Caco-2 (cell line): Measurements from ENCODE around the gene XRCC5. TPM values are rescaled to one million over a fixed set of nuclear protein-coding genes. Genes with fewer than 3 reads are reported as not detected.

Experiments
- BruUV-seq: library from RNA; stranded (reverse); fragments of 400-500 nt; replicated peaks from 2 replicates; lab custom pipeline; 2021; lab: Mats Ljungman, UMichigan
- CTCF ChIA-PET: fragments of 300-600 bp; sonication (Branson Sonifier 250); formaldehyde crosslinking; loops from one replicate; lab custom pipeline; 2022; ENCODE audit warnings: antibody characterized with exemption; lab: Charles Lee
- POLR2A ChIA-PET: fragments of 300-600 bp; sonication (Branson Sonifier 250); formaldehyde crosslinking; loops from one replicate; lab custom pipeline; 2022; ENCODE audit warnings: antibody characterized with exemption; lab: Charles Lee
- DNase-seq, 2 experiments: peaks; one replicate each; pipeline versions ENCODE4 v3.0.0 to v3.0.0-alpha.2; 2020 to 2022
- H3K27me3 ChIP-seq: replicated peaks from 2 replicates; pipeline ENCODE4 v1.6.0; 2011; ENCODE audit warnings: low read length; ENCODE audit not compliant: control insufficient read depth, insufficient read depth
- H3K36me3 ChIP-seq: 2 replicates; pipeline ENCODE4 v1.5.1; 2011; ENCODE audit warnings: low read length; ENCODE audit not compliant: control insufficient read depth, insufficient read depth
- H3K4me1 ChIP-seq: fragments of 250-450 bp; sonication (Bioruptor Pico); 2 replicates; pipeline ENCODE4 v1.5.1; 2020; ENCODE audit warnings: mild to moderate bottlenecking
- H3K4me3 ChIP-seq: 2 replicates; pipeline ENCODE4 v1.5.1; 2011; ENCODE audit warnings: low read depth, mild to moderate bottlenecking, control low read depth, low read length
- H3K9me3 ChIP-seq: fragments of 250-450 bp; sonication (Bioruptor Pico); 2 replicates; pipeline ENCODE4 v1.5.1; 2020; ENCODE audit warnings: mild to moderate bottlenecking, moderate library complexity
- H3K27ac Mint-ChIP-seq: one replicate; pipeline ENCODE4 v1.8.0; 2022; ENCODE audit warnings: mixed read lengths; ENCODE audit not compliant: unreplicated experiment
- H3K27me3 Mint-ChIP-seq: one replicate; pipeline ENCODE4 v1.8.0; 2022; ENCODE audit warnings: mixed read lengths; ENCODE audit not compliant: insufficient read depth, unreplicated experiment
- H3K36me3 Mint-ChIP-seq: one replicate; pipeline ENCODE4 v1.8.0; 2022; ENCODE audit warnings: mild to moderate bottlenecking, mixed read lengths; ENCODE audit not compliant: insufficient read depth, unreplicated experiment
- H3K4me1 Mint-ChIP-seq: one replicate; pipeline ENCODE4 v1.8.0; 2022; ENCODE audit warnings: low read depth, mixed read lengths; ENCODE audit not compliant: unreplicated experiment
- H3K4me3 Mint-ChIP-seq: one replicate; pipeline ENCODE4 v1.8.0; 2022; ENCODE audit warnings: mild to moderate bottlenecking, moderate library complexity, mixed read lengths; ENCODE audit not compliant: unreplicated experiment
- H3K9me3 Mint-ChIP-seq: one replicate; pipeline ENCODE4 v1.8.0; 2022; ENCODE audit warnings: mixed read lengths; ENCODE audit not compliant: unreplicated experiment
- intact Hi-C: fragments of 100-400 bp; cut with micrococcal nuclease; formaldehyde crosslinking; loops from one replicate; pipeline ENCODE4 v1.10.0; 2022; ENCODE audit not compliant: unreplicated experiment
- total RNA-seq: library from RNA; stranded (reverse); gene quantifications from 2 replicates; pipeline ENCODE4 v1.2.3, GENCODE V29; 2022
- TF ChIP-seq, protein P1 (sequence below), 2 experiments: fragments of 200-600 bp in 1 of 2; IDR thresholded peaks; 1 replicate in 1 of 2; 2 replicates in 1 of 2; pipeline versions ENCODE4 v1.5.1 to v1.8.0; 2011 to 2022; ENCODE audit warnings: antibody characterized with exemption in 1 of 2, control low read depth in 1 of 2, inconsistent platforms in 1 of 2, low read depth in 1 of 2, low read length in 1 of 2, mild to moderate bottlenecking in 1 of 2, moderate library complexity in 1 of 2; ENCODE audit not compliant: insufficient read depth in 1 of 2, severe bottlenecking in 1 of 2, unreplicated experiment in 1 of 2

Gene XRCC5
- total RNA-seq, 1 experiment from 2014 or later, result 319 TPM

DNA sequence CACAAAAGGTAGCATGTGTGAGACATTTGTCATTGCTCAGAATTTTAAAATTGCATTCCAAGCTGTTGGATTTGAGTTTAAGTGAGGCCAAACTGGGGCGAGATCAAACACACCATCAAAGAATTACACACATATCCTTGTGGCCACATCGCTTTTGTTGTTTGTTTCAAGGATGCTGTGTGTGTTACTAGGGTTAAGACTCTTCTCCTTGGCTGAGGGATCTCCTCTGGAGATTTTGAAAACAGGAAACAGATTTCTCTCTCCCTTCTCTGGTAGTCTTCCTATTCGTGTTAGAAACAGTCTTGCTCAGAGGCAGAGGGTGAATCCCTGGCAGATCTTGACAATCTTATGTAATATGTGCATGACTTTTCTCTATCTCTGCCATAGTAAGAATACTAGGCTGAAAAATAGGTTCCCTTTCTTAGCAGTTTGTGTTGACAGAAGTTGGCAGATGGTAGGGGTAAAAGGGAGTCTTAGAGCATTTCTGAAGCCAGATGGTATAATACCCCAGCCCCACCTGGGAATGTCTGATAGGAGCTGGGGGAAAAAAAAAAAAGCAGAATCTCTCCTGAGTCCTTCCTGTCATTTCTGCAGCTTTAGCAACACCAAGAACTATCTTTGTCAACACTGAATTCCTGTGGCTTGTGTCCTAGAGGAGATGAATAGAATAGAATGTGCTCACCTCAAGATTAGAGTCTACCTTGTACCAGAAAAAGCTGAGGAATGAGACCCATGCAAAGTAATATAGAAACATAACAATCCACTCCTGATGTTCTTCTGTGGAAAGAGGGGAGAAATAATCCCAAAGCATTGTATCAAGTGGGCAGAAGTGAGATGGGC lies 101.8 kb downstream of the XRCC5 start:
- Mint-ChIP-seq H3K4me3 (no peak overlapping the region), H3K27ac (no peak overlapping the region), H3K36me3 (peaks cover 58% of the 10 kb centered on the region), H3K4me1 (no peaks in the 10 kb centered on the region), H3K27me3 (no peaks in the 10 kb centered on the region), H3K9me3 (no peaks in the 10 kb centered on the region)
- intact Hi-C loops, result no loop called here
- Histone ChIP-seq H3K4me3 (no peak overlapping the region), H3K4me1 (no peaks in the 10 kb centered on the region), H3K27me3 (no peaks in the 10 kb centered on the region), H3K9me3 (no peaks in the 10 kb centered on the region), H3K36me3 (peaks cover 5% of the 10 kb centered on the region; the same call in 1 of the 2 replicates)
- ChIA-PET CTCF (no interaction called here), POLR2A (no interaction called here)
- no TSS peak for BruUV-seq
- no peak for DNase-seq
- TF ChIP-seq, protein P1, sequence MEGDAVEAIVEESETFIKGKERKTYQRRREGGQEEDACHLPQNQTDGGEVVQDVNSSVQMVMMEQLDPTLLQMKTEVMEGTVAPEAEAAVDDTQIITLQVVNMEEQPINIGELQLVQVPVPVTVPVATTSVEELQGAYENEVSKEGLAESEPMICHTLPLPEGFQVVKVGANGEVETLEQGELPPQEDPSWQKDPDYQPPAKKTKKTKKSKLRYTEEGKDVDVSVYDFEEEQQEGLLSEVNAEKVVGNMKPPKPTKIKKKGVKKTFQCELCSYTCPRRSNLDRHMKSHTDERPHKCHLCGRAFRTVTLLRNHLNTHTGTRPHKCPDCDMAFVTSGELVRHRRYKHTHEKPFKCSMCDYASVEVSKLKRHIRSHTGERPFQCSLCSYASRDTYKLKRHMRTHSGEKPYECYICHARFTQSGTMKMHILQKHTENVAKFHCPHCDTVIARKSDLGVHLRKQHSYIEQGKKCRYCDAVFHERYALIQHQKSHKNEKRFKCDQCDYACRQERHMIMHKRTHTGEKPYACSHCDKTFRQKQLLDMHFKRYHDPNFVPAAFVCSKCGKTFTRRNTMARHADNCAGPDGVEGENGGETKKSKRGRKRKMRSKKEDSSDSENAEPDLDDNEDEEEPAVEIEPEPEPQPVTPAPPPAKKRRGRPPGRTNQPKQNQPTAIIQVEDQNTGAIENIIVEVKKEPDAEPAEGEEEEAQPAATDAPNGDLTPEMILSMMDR (IDR thresholded peaks at IDR 0.05; ENCODE audit: insufficient read depth in 1 of 2, low read depth in 1 of 2, low read length in 1 of 2, severe bottlenecking in 1 of 2, unreplicated experiment in 1 of 2), result no peak

DNA sequence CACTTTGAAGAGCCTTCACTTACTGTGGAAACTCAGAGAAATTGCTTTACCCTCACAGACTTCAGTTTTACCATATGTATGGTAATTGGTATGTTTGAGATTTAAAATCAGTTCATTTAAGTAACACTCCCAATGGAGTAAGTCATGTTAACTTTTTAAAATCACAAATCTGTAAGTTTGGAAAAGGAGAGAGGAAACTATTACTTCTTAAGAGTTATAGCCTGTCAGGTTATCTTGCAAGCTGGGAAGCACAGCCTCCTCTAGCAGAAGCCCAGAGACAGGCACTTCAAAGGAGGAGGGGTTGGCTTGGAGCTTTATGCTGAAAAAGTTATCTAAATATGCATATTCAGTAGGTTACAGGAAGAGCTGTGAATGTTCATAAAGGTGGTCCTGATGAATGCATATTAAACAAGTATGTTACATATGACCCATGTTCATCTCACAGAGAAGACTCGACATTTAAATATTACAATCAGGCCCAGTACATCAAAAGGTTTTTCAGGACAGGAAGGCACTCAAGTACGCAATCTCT lies 102.5 kb downstream of the XRCC5 start:
- intact Hi-C loops, result no loop called here
- ChIA-PET CTCF (no interaction called here), POLR2A (no interaction called here)
- Mint-ChIP-seq H3K36me3 (peaks cover 55% of the 10 kb centered on the region), H3K4me1 (no peaks in the 10 kb centered on the region), H3K9me3 (no peaks in the 10 kb centered on the region), H3K27ac (no peak overlapping the region), H3K4me3 (no peak overlapping the region), H3K27me3 (no peaks in the 10 kb centered on the region)
- Histone ChIP-seq H3K27me3 (no peaks in the 10 kb centered on the region), H3K9me3 (no peaks in the 10 kb centered on the region), H3K4me1 (no peaks in the 10 kb centered on the region), H3K4me3 (no peak overlapping the region), H3K36me3 (peaks cover 2% of the 10 kb centered on the region; the same call in 1 of the 2 replicates)
- TF ChIP-seq, protein P1 (IDR thresholded peaks at IDR 0.05; ENCODE audit: insufficient read depth in 1 of 2, low read depth in 1 of 2, low read length in 1 of 2, severe bottlenecking in 1 of 2, unreplicated experiment in 1 of 2), result no peak
- no TSS peak for BruUV-seq
- DNase-seq, result no peak

DNA sequence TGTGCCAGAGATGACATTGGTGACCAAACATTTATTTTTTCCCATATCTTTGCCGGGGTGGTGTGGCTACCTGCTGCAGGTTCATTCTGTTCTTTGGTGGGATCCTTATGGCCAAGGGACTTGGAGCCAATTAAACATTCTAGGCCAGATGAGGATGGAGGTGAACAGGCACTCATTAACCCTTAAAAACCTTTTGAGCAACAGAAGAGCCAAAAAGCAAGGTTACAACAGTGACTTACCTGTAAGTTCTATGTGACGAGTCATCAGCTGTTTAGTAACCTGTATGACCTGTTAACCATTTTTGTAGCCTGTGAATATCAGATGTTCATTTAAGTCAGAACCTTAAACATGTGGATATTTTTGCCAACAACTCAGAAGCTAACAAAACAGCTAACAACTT lies 105.6 kb downstream of the XRCC5 start:
- H3K36me3 ChIP-seq, result no peaks in the 10 kb centered on the region; the same call in 1 of the 2 replicates
- DNase-seq, result no peak
- intact Hi-C loops, result no loop called here
- H3K9me3 Mint-ChIP-seq, result no peaks in the 10 kb centered on the region
- H3K27ac Mint-ChIP-seq, result no peak overlapping the region
- TF ChIP-seq, protein P1 (IDR thresholded peaks at IDR 0.05; ENCODE audit: insufficient read depth in 1 of 2, low read depth in 1 of 2, low read length in 1 of 2, severe bottlenecking in 1 of 2, unreplicated experiment in 1 of 2), result no peak
- no TSS peak for BruUV-seq
- ChIA-PET POLR2A (no interaction called here), CTCF (no interaction called here)
- peaks cover 40% of the 10 kb centered on the region for H3K36me3 Mint-ChIP-seq
- no peaks in the 10 kb centered on the region for H3K27me3 Mint-ChIP-seq
- H3K9me3 ChIP-seq, result no peaks in the 10 kb centered on the region
- H3K4me1 Mint-ChIP-seq, result no peaks in the 10 kb centered on the region
- H3K27me3 ChIP-seq, result no peaks in the 10 kb centered on the region
- no peak overlapping the region for H3K4me3 ChIP-seq
- H3K4me3 Mint-ChIP-seq, result no peak overlapping the region
- no peaks in the 10 kb centered on the region for H3K4me1 ChIP-seq
